ENCODE measurements around the gene CHD5. TPM values are rescaled to one million over a fixed set of nuclear protein-coding genes. Genes with fewer than 3 reads are reported as not detected.

The CHD5 gene
- total RNA-seq, 1 experiment from 2014 or later: not detected

DNA sequence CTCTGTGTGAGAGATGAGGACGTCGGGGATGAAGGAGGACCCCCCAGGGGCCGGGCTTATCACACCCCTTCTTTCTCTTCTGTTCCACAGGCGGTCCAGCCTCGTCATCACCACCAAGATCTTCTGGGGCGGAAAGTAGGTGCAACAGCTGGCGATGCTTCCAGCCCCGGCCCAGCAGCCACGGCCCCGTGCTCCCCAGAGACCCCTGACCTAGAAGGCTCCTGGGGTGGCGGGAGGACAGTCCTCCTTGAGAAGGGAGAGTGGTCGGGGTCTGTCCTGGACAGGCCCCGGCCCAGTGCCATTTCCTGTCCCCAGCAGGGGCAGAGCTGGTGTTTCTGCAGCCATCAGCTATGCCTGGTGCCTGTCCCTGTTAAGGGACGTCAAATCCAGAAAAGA lies 92.7 kb downstream of the CHD5 start:
- Histone ChIP-seq H3K4me3 (ENCODE audit: low read length) (no peak overlapping the region), H3K36me3 (ENCODE audit: insufficient read depth, low read length) (no peaks in the 10 kb centered on the region), H3K4me1 (ENCODE audit: low read length) (no peaks in the 10 kb centered on the region), H3K79me2 (ENCODE audit: low read length) (no peaks in the 10 kb centered on the region), H3K27ac (ENCODE audit: low read length) (no peak overlapping the region), H3K9me3 (ENCODE audit: low read length) (no peaks in the 10 kb centered on the region), H3K9me2 (replicated peaks; ENCODE audit: insufficient read depth, low read length) (no peaks in the 10 kb centered on the region), H4K20me1 (ENCODE audit: insufficient read depth, low read depth, low read length) (no peaks in the 10 kb centered on the region), H3K27me3 (ENCODE audit: low read length) (no peaks in the 10 kb centered on the region), H3K9ac (ENCODE audit: low read length) (no peak overlapping the region), H3K4me2 (ENCODE audit: low read depth, low read length, poor library complexity, severe bottlenecking) (no peak overlapping the region), H2AFZ (ENCODE audit: low read length) (no peak overlapping the region)
- no peak for DNase-seq

DNA sequence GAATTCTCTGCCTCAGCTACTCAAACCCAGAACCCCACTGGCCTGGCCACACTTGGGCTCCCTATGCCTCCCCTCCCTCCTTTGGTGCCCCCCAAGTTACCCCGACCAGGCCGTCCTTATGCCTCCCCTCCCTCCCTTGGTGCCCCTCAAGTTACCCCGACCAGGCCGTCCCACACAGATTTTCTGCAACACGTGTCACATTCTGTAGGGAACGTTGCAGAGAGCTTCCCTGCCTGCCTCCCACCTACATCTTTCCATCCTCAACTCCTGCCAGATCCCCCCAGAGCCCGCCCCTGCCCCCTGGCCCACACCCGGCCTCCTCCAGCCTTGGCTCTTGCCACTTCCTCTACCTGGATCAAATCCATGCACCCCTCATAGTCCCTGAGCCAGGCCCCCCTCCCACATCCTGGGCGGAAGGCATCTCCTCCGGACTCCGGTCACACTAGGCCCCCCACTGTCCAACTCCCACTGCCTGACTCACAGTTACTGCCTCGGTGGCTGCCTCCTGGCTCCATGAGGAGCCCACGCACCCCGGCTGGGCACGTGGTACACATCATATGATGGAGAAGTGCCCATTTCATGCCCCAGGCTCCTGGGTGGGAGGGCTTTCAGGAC lies 93.3 kb downstream of the CHD5 start:
- no peaks in the 10 kb centered on the region for H3K36me3 ChIP-seq (ENCODE audit: insufficient read depth, low read length)
- H3K9ac ChIP-seq (ENCODE audit: low read length): no peak overlapping the region
- no peak overlapping the region for H3K4me3 ChIP-seq (ENCODE audit: low read length)
- H3K4me2 ChIP-seq (ENCODE audit: low read depth, low read length, poor library complexity, severe bottlenecking): no peak overlapping the region
- no peak overlapping the region for H3K27ac ChIP-seq (ENCODE audit: low read length)
- H3K9me2 ChIP-seq (replicated peaks; ENCODE audit: insufficient read depth, low read length): no peaks in the 10 kb centered on the region
- no peaks in the 10 kb centered on the region for H3K27me3 ChIP-seq (ENCODE audit: low read length)
- no peaks in the 10 kb centered on the region for H4K20me1 ChIP-seq (ENCODE audit: insufficient read depth, low read depth, low read length)
- no peaks in the 10 kb centered on the region for H3K79me2 ChIP-seq (ENCODE audit: low read length)
- DNase-seq: no peak
- no peak overlapping the region for H2AFZ ChIP-seq (ENCODE audit: low read length)
- no peaks in the 10 kb centered on the region for H3K4me1 ChIP-seq (ENCODE audit: low read length)
- no peaks in the 10 kb centered on the region for H3K9me3 ChIP-seq (ENCODE audit: low read length)

DNA sequence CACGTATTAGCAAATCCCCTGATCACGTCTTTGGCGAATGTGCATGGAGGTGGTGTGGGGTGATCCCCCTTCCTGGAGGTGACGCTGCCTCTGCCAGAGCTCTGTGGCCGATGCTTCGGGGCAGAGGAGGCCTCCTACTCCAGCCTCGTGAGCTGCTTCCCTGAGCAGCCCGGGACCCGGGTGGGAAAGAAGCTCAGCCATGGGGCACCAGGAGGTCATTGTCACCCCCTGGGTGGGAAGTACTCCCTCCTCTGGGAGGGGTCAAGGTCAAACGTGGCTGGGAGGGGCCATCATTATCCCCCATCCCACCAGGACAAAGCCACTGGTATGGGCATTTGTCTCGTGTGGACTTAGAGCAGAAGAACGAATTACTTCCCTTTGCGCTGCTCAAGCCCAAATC lies 93.8 kb downstream of the CHD5 start:
- no peaks in the 10 kb centered on the region for H3K36me3 ChIP-seq (ENCODE audit: insufficient read depth, low read length)
- no peak overlapping the region for H3K4me2 ChIP-seq (ENCODE audit: low read depth, low read length, poor library complexity, severe bottlenecking)
- no peak overlapping the region for H2AFZ ChIP-seq (ENCODE audit: low read length)
- no peaks in the 10 kb centered on the region for H3K9me2 ChIP-seq (replicated peaks; ENCODE audit: insufficient read depth, low read length)
- no peaks in the 10 kb centered on the region for H3K9me3 ChIP-seq (ENCODE audit: low read length)
- no peak overlapping the region for H3K9ac ChIP-seq (ENCODE audit: low read length)
- no peak for DNase-seq
- no peak overlapping the region for H3K4me3 ChIP-seq (ENCODE audit: low read length)
- H3K79me2 ChIP-seq (ENCODE audit: low read length): no peaks in the 10 kb centered on the region
- no peaks in the 10 kb centered on the region for H3K4me1 ChIP-seq (ENCODE audit: low read length)
- H3K27ac ChIP-seq (ENCODE audit: low read length): no peak overlapping the region
- H3K27me3 ChIP-seq (ENCODE audit: low read length): no peaks in the 10 kb centered on the region
- H4K20me1 ChIP-seq (ENCODE audit: insufficient read depth, low read depth, low read length): no peaks in the 10 kb centered on the region

DNA sequence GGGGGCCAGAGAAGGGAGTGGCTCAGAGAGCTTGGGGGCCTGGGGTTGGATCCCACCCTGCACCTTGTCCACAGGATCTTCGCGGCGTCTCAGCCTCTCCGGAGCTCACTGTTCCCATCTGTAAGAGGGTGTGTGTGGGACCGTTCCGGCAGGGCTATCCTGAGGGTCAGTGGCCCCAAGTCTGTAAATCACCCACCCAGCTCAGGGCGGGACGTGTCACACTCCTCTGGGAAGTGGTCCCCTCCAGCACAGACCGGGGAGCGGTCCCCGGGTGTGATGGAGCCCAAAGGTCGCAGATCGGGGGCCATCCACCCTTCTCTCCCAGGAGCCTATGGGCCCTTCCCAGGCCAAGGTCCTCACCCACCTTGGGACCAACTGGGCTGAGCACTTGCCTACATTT lies 94.5 kb downstream of the CHD5 start:
- Histone ChIP-seq H3K4me1 (ENCODE audit: low read length) (no peaks in the 10 kb centered on the region), H2AFZ (ENCODE audit: low read length) (no peak overlapping the region), H3K9me3 (ENCODE audit: low read length) (no peaks in the 10 kb centered on the region), H3K9me2 (replicated peaks; ENCODE audit: insufficient read depth, low read length) (no peaks in the 10 kb centered on the region), H3K27ac (ENCODE audit: low read length) (no peak overlapping the region), H4K20me1 (ENCODE audit: insufficient read depth, low read depth, low read length) (no peaks in the 10 kb centered on the region), H3K4me2 (ENCODE audit: low read depth, low read length, poor library complexity, severe bottlenecking) (no peak overlapping the region), H3K79me2 (ENCODE audit: low read length) (no peaks in the 10 kb centered on the region), H3K36me3 (ENCODE audit: insufficient read depth, low read length) (no peaks in the 10 kb centered on the region), H3K27me3 (ENCODE audit: low read length) (no peaks in the 10 kb centered on the region), H3K4me3 (ENCODE audit: low read length) (no peak overlapping the region), H3K9ac (ENCODE audit: low read length) (no peak overlapping the region)
- no peak for DNase-seq

DNA sequence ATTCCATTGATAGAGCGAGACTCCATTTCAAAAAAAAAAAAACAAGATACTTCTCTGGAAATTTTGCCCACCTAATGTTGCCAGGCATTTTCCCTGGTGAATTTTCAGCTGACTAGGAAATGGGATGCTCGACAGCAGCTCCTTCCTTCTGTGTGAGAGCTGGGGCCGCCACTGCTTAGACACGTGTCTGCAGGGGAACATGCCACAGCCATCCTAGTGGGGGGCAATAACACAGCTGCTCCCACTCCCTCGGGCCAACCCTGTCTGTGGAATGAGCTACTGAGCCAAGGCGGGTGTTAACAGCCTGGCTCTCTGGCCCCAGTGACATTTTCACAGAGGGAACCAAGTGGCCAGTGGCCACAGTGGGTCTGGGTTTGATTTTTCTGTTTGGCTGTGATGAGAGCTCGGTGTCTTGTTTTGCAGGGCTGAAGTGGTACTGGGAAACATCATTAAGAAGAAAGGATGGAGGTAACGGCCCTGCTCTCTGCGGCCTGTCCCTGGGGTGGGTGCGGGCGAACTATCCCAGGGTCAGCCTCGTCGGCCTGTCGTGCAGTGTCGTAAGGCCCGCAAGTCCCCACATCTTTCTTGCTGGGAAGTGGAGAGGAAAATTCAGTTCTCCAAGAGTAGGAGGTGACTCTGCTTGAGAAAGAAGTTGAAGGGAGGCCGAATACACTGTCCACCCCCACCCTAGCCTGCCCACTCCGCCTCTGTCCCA lies 95.2 kb downstream of the CHD5 start:
- H3K4me2 ChIP-seq (ENCODE audit: low read depth, low read length, poor library complexity, severe bottlenecking): no peak overlapping the region
- no peaks in the 10 kb centered on the region for H4K20me1 ChIP-seq (ENCODE audit: insufficient read depth, low read depth, low read length)
- no peak overlapping the region for H3K9ac ChIP-seq (ENCODE audit: low read length)
- H3K9me3 ChIP-seq (ENCODE audit: low read length): no peaks in the 10 kb centered on the region
- DNase-seq: no peak
- no peaks in the 10 kb centered on the region for H3K79me2 ChIP-seq (ENCODE audit: low read length)
- H3K27me3 ChIP-seq (ENCODE audit: low read length): no peaks in the 10 kb centered on the region
- no peak overlapping the region for H3K27ac ChIP-seq (ENCODE audit: low read length)
- H3K4me3 ChIP-seq (ENCODE audit: low read length): no peak overlapping the region
- no peaks in the 10 kb centered on the region for H3K36me3 ChIP-seq (ENCODE audit: insufficient read depth, low read length)
- no peaks in the 10 kb centered on the region for H3K4me1 ChIP-seq (ENCODE audit: low read length)
- no peaks in the 10 kb centered on the region for H3K9me2 ChIP-seq (replicated peaks; ENCODE audit: insufficient read depth, low read length)
- no peak overlapping the region for H2AFZ ChIP-seq (ENCODE audit: low read length)

DNA sequence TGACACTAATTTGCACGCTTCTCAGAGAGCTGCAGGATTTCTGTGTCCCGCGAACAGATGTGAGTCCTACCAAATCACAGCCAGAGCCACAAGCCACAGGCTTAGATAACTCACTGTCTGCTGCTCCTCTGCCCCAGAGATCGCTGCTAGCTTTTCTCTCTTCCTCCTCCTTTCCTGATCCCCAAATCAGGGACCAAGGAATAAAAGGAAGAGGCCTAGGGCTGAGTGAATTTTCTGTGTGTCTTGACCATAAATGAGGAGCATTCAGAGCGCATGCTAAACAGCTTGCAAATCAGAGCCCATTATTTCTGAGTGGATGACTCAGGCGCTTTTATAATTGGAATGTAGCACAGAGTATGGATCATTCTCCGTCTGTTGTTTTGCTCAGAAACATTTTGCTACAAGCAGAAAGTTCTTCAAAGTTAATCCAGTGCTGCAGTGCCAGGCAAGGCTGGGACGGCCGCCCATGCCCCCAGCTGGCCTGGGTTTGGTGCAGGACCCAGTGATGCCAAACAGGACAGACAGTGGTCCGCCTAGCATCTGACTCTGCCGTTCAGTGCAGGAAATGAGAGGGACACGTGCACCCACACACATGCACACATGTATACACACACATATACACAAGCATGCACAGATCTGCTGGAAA lies 96.2 kb downstream of the CHD5 start:
- Histone ChIP-seq H3K9ac (ENCODE audit: low read length) (no peak overlapping the region), H3K27ac (ENCODE audit: low read length) (no peak overlapping the region), H3K4me1 (ENCODE audit: low read length) (no peaks in the 10 kb centered on the region), H3K4me2 (ENCODE audit: low read depth, low read length, poor library complexity, severe bottlenecking) (no peak overlapping the region), H3K9me2 (replicated peaks; ENCODE audit: insufficient read depth, low read length) (no peaks in the 10 kb centered on the region), H4K20me1 (ENCODE audit: insufficient read depth, low read depth, low read length) (no peaks in the 10 kb centered on the region), H3K79me2 (ENCODE audit: low read length) (no peaks in the 10 kb centered on the region), H3K4me3 (ENCODE audit: low read length) (no peak overlapping the region), H3K9me3 (ENCODE audit: low read length) (no peaks in the 10 kb centered on the region), H2AFZ (ENCODE audit: low read length) (no peak overlapping the region), H3K36me3 (ENCODE audit: insufficient read depth, low read length) (no peaks in the 10 kb centered on the region), H3K27me3 (ENCODE audit: low read length) (no peaks in the 10 kb centered on the region)
- no peak for DNase-seq

DNA sequence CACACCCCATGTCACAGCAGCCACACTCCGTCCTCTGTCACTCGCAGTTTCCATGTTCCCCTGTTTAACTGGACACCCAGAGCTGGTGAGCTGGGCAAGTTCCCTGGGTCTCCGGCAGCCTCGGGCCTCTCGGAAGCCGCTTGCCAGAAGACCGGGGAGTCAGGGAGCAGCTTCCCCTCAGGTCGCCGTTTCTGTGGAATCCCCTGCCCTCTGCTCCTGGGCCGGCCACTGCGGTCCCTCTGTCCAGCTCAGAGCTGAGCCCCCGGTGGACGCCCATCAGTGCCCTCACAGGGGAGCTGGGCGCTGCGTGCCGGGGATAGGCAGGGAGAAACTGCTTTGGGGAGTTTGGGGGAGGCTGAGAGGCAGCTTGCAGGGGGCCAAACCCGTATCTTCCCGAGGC lies 96.7 kb downstream of the CHD5 start:
- Histone ChIP-seq H3K36me3 (ENCODE audit: insufficient read depth, low read length) (no peaks in the 10 kb centered on the region), H2AFZ (ENCODE audit: low read length) (no peak overlapping the region), H3K4me1 (ENCODE audit: low read length) (no peaks in the 10 kb centered on the region), H3K4me3 (ENCODE audit: low read length) (no peak overlapping the region), H3K4me2 (ENCODE audit: low read depth, low read length, poor library complexity, severe bottlenecking) (no peak overlapping the region), H3K9me3 (ENCODE audit: low read length) (no peaks in the 10 kb centered on the region), H3K9me2 (replicated peaks; ENCODE audit: insufficient read depth, low read length) (no peaks in the 10 kb centered on the region), H4K20me1 (ENCODE audit: insufficient read depth, low read depth, low read length) (no peaks in the 10 kb centered on the region), H3K79me2 (ENCODE audit: low read length) (no peaks in the 10 kb centered on the region), H3K27me3 (ENCODE audit: low read length) (no peaks in the 10 kb centered on the region), H3K27ac (ENCODE audit: low read length) (no peak overlapping the region), H3K9ac (ENCODE audit: low read length) (no peak overlapping the region)
- DNase-seq: no peak

DNA sequence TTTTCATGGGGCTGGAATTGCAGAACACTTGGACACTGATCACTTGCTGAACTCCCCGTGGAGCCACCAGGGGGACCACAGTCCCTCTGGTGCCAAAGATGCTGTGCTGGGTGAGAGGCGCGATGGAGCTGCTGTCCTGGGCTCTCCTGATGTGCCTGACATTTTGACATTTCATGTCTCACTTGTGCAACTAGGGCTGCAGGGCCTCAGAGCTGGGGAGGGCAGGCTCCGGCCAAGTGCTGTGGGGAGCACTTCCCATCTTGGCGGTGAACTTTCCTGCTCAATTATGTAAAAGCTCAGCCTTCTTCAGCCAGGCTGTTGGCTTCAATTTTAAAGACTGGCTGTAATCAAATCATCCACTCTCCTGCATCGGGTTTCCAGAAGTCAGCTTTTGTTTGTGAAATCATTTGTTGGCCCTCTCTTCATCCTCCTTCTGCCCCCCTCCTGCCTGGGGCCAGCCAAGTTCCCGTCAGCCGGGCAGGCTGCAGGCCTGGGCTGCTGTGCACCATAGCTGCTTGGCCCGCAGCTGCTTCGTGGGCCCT lies 97.6 kb downstream of the CHD5 start:
- Histone ChIP-seq H3K9me3 (ENCODE audit: low read length) (no peaks in the 10 kb centered on the region), H3K9me2 (replicated peaks; ENCODE audit: insufficient read depth, low read length) (no peaks in the 10 kb centered on the region), H3K4me1 (ENCODE audit: low read length) (no peaks in the 10 kb centered on the region), H3K4me3 (ENCODE audit: low read length) (no peak overlapping the region), H3K36me3 (ENCODE audit: insufficient read depth, low read length) (no peaks in the 10 kb centered on the region), H3K9ac (ENCODE audit: low read length) (no peak overlapping the region), H2AFZ (ENCODE audit: low read length) (no peak overlapping the region), H4K20me1 (ENCODE audit: insufficient read depth, low read depth, low read length) (no peaks in the 10 kb centered on the region), H3K79me2 (ENCODE audit: low read length) (no peaks in the 10 kb centered on the region), H3K27ac (ENCODE audit: low read length) (no peak overlapping the region), H3K27me3 (ENCODE audit: low read length) (no peaks in the 10 kb centered on the region), H3K4me2 (ENCODE audit: low read depth, low read length, poor library complexity, severe bottlenecking) (no peak overlapping the region)
- no peak for DNase-seq

Measured in Karpas-422 (cell line).